GM18909 (cell line): ENCODE measurements around the gene EDAR.

Source experiments
- ATAC-seq: cut with Tn5 transposase; IDR thresholded peaks from one replicate; pipeline ENCODE4 v1.9.1; 2021; ENCODE audit warnings: mild to moderate bottlenecking; ENCODE audit not compliant: unreplicated experiment, poor library complexity

The EDAR gene

GRCh38 chr2:109005686-109006204, 16.7 kb upstream of the EDAR start:
- ATAC-seq: no peak

DNA sequence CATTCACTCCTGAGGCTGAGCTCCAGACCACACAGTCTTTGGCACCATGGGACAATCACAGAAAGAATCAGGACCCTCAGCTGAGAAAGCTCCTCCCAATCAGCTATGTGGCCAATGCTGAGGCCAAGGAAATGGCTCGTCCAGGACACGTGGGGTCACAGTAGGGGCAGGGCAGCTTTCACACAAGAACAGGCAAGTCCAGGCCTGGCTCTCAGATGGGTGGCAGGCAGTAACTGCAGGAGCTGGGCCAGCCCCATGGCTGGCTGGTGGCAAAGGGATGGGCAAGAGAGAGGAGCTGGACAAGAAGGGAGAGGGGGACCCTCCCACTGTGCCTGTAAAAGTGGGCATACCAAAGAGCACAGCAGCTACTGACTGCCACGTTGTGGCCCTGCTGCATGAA, 12.2 kb upstream of the EDAR start:
- ATAC-seq: no peak

- ATAC-seq: no peak
These were observed 11.7 kb upstream of the EDAR start for GRCh38 chr2:109000738-109001137.

- no peak for ATAC-seq
These were observed 9.9 kb upstream of the EDAR start for GRCh38 chr2:108998911-108999310.

DNA sequence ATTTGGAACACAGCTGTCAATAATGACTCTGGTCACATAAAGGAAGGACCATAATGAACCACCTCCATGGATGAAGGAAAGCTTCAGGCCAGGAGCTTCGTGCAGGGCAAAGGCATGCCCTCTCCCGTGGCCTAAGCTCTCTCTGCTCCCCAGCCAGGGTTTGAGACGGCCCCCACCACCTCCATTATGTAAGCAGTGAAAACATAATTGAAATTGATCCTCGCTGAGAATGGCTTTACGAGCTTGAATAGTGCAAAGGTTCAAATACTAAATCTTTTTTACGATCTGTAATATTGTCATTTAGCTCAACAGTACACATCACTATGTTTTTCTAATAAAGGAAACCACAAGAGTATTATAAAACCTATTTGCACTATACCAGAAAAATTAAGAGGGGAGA, 5.2 kb upstream of the EDAR start:
- ATAC-seq: no peak

DNA sequence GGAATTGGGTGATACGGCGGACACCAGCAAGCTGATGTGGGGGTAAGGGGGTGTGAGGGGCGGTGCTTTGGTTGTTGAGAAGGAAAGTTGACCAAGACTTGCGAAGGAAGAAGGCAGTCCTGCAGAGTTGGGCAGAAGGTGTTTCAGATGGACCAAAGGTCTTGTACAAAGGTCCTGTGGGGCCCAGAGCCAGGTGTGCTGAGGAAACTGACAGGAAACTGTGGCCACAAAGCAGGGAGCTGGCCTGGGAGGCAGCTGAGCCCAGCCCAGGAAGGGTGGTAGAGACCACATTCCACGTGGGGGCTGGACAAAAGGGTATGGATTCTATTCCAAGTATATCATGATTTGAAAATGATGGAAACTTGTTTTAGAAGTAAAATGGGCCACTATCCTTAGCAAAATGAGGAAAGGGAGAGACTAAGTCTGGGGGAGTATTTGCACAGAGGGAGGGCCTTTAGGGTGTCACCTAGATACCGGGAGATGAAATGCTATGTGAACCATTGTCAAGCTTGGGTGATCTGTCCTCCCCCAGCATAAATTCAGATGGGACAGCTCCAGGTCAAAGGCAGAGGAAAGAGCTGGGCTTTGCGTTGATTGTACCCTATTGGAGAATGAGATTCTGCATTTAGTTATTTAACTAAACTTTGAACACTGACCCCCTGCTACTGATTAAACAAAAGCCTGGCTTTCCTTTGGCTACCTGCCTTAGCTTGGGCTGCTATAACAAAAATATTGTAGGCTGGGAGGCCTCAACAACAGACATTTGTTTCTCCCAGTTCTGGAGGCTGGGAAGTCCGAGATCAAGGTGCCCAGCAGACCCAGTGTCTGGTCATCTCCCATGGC, 4.3 kb upstream of the EDAR start:
- no peak for ATAC-seq

DNA sequence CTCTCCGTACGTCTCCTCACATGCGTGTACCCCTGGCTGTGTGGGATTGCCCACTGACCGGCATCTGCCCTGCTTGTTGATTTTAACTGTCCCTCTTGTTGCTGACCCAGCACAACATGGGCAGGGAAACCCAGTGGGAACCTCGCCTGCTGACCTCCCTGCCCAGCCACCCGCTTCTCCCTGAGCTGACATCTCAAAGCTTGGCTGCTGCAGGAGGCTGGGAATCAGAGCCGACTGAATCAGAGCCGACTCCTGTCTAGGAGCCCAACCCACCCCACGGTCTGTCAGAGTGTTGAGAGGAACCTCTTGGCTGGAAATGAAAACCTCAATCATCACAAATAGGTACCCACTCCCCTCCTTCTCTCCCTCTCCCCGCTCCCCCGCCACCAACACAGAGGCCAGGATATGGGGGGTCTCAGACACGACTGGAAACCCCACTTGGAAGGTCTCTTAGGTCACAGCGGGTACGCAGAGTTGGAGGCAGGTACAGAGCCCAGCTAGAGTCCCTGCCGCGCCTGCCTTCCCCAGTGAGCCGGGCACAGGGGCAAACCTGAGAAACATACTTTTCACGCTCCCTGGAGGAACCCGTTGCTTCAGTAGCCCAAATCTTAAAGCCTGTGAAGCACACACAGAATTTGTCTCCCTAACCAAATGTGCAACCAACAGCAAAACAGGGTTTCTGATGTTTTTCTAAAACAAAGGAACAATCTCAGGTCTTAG, 784 bp downstream of the EDAR start:
- no peak for ATAC-seq

- no peak for ATAC-seq
These were observed 2.0 kb downstream of the EDAR start for GRCh38 chr2:108986916-108987510.

GRCh38 chr2:108983610-108984009, 5.4 kb downstream of the EDAR start:
- no peak for ATAC-seq

- no peak for ATAC-seq
These were observed 6.0 kb downstream of the EDAR start for GRCh38 chr2:108983061-108983460.

DNA sequence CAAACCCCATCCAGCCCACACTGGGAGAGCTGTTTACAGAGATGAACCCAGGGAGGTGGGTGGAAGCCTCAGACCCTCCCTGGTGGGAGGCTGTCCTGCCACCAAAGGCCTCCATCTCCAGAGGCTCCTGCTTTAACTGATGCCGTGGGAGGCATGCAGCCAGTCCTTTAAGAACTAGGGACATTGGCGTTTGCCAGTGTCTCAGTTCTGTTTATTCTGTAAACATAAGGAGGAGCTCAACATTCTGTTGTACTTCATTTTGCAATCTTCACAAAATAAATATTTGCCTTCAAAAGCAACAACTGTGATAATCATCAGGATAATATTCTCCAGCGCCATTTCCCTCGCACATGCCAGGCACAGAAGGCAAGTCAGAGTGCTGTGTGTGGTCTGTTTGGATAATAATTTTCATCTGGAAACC, 6.8 kb downstream of the EDAR start:
- no peak for ATAC-seq

DNA sequence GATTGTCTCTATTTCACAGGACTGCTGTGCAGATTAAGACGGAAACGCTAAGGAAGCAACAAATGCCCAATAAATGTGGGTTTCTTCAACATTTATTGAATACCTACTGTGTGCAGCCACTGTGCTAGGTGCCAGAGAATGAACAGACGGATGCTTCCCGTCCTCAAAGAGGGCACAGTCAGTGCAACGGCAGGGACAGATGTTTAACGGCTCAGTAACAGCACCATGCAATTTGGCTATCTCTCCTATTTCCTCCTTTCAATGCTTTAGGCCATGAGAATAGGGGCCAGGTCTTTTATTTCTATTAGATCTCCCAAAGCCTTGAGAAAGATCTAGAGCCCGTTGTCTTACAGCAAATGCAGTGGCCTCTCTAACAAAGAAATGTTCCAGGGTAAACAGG, 7.2 kb downstream of the EDAR start:
- no peak for ATAC-seq

DNA sequence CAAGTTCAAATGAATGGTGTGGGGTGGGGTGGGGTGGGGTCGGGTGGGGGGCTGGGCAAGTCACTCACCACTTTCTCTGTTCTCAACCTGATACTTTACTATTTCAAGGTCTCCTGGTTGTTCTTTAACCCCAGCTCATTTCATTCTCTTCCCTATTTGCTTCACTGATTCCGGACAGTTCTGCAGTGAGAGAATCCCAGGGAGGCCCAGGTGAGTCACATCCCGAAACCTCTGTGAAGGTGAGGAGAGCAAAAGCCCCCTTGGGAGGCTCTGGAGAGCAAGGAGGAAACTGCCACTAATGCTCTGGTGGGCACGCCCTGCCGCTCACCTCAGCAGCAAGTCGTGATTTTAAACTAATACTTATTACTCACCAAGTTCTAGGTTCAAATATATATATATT, 8.9 kb downstream of the EDAR start:
- no peak for ATAC-seq

- ATAC-seq: no peak
These were observed 9.6 kb downstream of the EDAR start for GRCh38 chr2:108979461-108979860.

- ATAC-seq: no peak
These were observed 10.3 kb downstream of the EDAR start for GRCh38 chr2:108978709-108979111.

DNA sequence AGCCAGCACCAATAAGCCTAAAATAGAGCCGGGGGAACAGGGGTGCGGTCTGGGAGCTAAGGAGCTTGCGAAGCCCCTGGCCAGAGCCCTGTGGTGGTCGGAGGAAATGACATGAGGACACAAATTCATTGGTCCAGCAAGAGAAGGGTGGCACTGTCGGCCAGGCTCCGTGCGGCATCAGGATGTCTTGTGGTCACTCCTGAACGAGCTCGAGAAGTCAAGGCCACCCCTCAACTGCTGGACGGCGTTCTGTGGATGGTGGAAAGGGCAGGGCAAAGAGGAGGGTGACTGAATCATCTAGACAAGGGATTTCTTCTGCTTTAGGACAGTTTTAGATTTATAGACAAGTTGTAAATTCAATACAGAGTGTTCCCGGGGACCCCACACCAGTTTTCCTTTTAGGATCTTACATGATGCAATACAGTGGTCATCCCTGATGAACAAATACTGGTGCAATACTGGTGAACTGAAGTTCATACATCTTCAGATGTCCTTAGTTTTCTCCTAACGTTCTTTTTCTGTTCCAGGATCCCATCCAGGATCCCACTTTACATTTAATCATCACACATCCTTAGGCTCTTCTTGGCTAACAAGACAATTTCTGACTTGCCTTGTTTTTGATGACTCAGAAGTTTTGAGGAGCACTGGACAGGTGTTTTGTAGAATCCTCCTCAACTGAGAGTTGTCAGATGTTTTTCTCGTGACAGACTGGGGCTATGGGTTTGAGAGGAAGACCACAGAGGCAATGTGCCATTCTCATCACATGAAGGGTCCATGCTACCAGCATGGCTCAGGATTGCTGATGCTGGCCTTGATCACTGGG, 13.2 kb downstream of the EDAR start:
- no peak for ATAC-seq

- no peak for ATAC-seq
These were observed 14.3 kb downstream of the EDAR start for GRCh38 chr2:108974674-108975073.

GRCh38 chr2:108972663-108973062, 16.4 kb downstream of the EDAR start:
- ATAC-seq: no peak

GRCh38 chr2:108971661-108972566, 17.1 kb downstream of the EDAR start:
- ATAC-seq: no peak
